OCI-LY1 (cell line): ENCODE results near the gene CYB5A.

Source experiments
- H2AFZ ChIP-seq: fragments of 200-600 bp; sonication (generic), shearing (Covaris generic); 2 replicates; pipeline ENCODE4 v1.6.0; 2014; ENCODE audit warnings: antibody characterized with exemption, mild to moderate bottlenecking, low read length
- H3F3A ChIP-seq: fragments of 200-600 bp; sonication (generic), shearing (Covaris generic); 2 replicates; pipeline ENCODE4 v1.6.0; 2014; ENCODE audit warnings: mild to moderate bottlenecking, antibody characterized with exemption, low read length, moderate library complexity; ENCODE audit not compliant: insufficient read depth
- H3K27ac ChIP-seq: fragments of 200-600 bp; sonication (generic); 2 replicates; pipeline ENCODE4 v1.5.1; 2014; ENCODE audit warnings: low read length, mixed run types, mild to moderate bottlenecking, low read depth; ENCODE audit not compliant: poor library complexity, severe bottlenecking
- H3K27me3 ChIP-seq: fragments of 200-600 bp; sonication (generic); 2 replicates; pipeline ENCODE4 v1.6.0; 2014; ENCODE audit warnings: antibody characterized with exemption, mild to moderate bottlenecking, low read length, moderate library complexity; ENCODE audit not compliant: insufficient read depth
- H3K36me3 ChIP-seq: fragments of 200-600 bp; sonication (generic); 2 replicates; pipeline ENCODE4 v1.6.1; 2014; ENCODE audit warnings: mild to moderate bottlenecking, antibody characterized with exemption, low read length, moderate library complexity, mixed read lengths; ENCODE audit not compliant: insufficient read depth
- H3K4me1 ChIP-seq: fragments of 200-600 bp; sonication (generic); 2 replicates; pipeline ENCODE4 v1.5.1; 2014; ENCODE audit warnings: mild to moderate bottlenecking, low read length, moderate library complexity; ENCODE audit not compliant: insufficient read depth, severe bottlenecking
- H3K4me2 ChIP-seq: fragments of 200-600 bp; sonication (generic), shearing (Covaris generic); 2 replicates; pipeline ENCODE4 v1.6.1; 2014; ENCODE audit warnings: low read length
- H3K4me3 ChIP-seq: fragments of 200-600 bp; sonication (generic); 2 replicates; pipeline ENCODE4 v1.5.1; 2014; ENCODE audit warnings: low read length, low read depth, mild to moderate bottlenecking, mixed read lengths; ENCODE audit not compliant: poor library complexity, severe bottlenecking
- H3K79me2 ChIP-seq: fragments of 200-600 bp; shearing (Covaris generic); 2 replicates; pipeline ENCODE4 v1.6.1; 2016; ENCODE audit warnings: mixed run types, low read length, mixed read lengths; ENCODE audit not compliant: insufficient read depth
- H3K9ac ChIP-seq: fragments of 200-600 bp; sonication (generic), shearing (Covaris generic); 2 replicates; pipeline ENCODE4 v1.6.1; 2014; ENCODE audit warnings: mild to moderate bottlenecking, low read length, mixed read lengths
- H3K9me2 ChIP-seq: fragments of 200-600 bp; sonication (generic), shearing (Covaris generic); 2 replicates; pipeline ENCODE4 v1.6.1; 2014; ENCODE audit warnings: low read depth, mild to moderate bottlenecking, low read length, mixed read lengths
- H3K9me3 ChIP-seq: fragments of 200-600 bp; shearing (Covaris generic); 2 replicates; pipeline ENCODE4 v1.6.1; 2014; ENCODE audit warnings: low read length, mixed read lengths
- H4K20me1 ChIP-seq: fragments of 200-600 bp; sonication (generic), shearing (Covaris generic); 2 replicates; pipeline ENCODE4 v1.6.0; 2016; ENCODE audit warnings: mild to moderate bottlenecking, low read length; ENCODE audit not compliant: insufficient read depth
- CTCF ChIP-seq: fragments of 200-600 bp; sonication (generic), shearing (Covaris generic); IDR thresholded peaks from 2 replicates; pipeline ENCODE4 v1.5.1; 2017; ENCODE audit warnings: mild to moderate bottlenecking, antibody characterized with exemption, low read length, moderate library complexity, mixed read lengths
- EZH2 ChIP-seq: fragments of 200-600 bp; sonication (generic), shearing (Covaris generic); IDR thresholded peaks from 2 replicates; pipeline ENCODE4 v1.8.0; 2017; ENCODE audit warnings: borderline replicate concordance, mixed run types, mild to moderate bottlenecking, antibody characterized with exemption, low read length, moderate library complexity, mixed read lengths

The CYB5A gene

GRCh38 chr18:74244554-74244953, 47.2 kb downstream of the CYB5A start:
- no peaks in the 10 kb centered on the region for H3K9me2 ChIP-seq
- TF ChIP-seq CTCF, result no peak
- TF ChIP-seq EZH2, result no peak
- no peak overlapping the region for H3K27ac ChIP-seq
- H3K79me2 ChIP-seq, result no peaks in the 10 kb centered on the region
- H3F3A ChIP-seq, result no peaks in the 10 kb centered on the region
- no peak overlapping the region for H3K4me2 ChIP-seq
- peaks cover 23% of the 10 kb centered on the region for H3K4me1 ChIP-seq
- H3K4me3 ChIP-seq, result no peak overlapping the region
- H3K27me3 ChIP-seq, result no peaks in the 10 kb centered on the region; the same call in 1 of the 2 replicates
- H3K9me3 ChIP-seq, result no peaks in the 10 kb centered on the region
- no peak overlapping the region for H2AFZ ChIP-seq
- H3K9ac ChIP-seq, result no peak overlapping the region
- no peaks in the 10 kb centered on the region for H3K36me3 ChIP-seq
- no peaks in the 10 kb centered on the region for H4K20me1 ChIP-seq

GRCh38 chr18:74243127-74243526, 48.6 kb downstream of the CYB5A start:
- Histone ChIP-seq H3K79me2 (no peaks in the 10 kb centered on the region), H3K9ac (no peak overlapping the region), H3K36me3 (no peaks in the 10 kb centered on the region), H3K27ac (no peak overlapping the region), H3K9me3 (no peaks in the 10 kb centered on the region), H3K9me2 (no peaks in the 10 kb centered on the region), H2AFZ (no peak overlapping the region), H3K4me1 (peaks cover 11% of the 10 kb centered on the region), H3K4me3 (no peak overlapping the region), H3K27me3 (no peaks in the 10 kb centered on the region; the same call in 1 of the 2 replicates), H3K4me2 (no peak overlapping the region), H3F3A (no peaks in the 10 kb centered on the region), H4K20me1 (no peaks in the 10 kb centered on the region)
- TF ChIP-seq EZH2 (no peak), CTCF (no peak)

- TF ChIP-seq CTCF (peak; percentile 30; the same call in 1 of the 2 replicates), EZH2 (no peak)
- Histone ChIP-seq H3K4me1 (peaks cover 6% of the 10 kb centered on the region), H3K36me3 (no peaks in the 10 kb centered on the region), H3K4me3 (no peak overlapping the region), H3K9me2 (no peaks in the 10 kb centered on the region), H3K27ac (no peak overlapping the region), H3K27me3 (no peaks in the 10 kb centered on the region; the same call in 1 of the 2 replicates), H3K4me2 (no peak overlapping the region), H2AFZ (no peak overlapping the region), H3K9ac (no peak overlapping the region), H3K9me3 (no peaks in the 10 kb centered on the region), H4K20me1 (no peaks in the 10 kb centered on the region), H3K79me2 (no peaks in the 10 kb centered on the region), H3F3A (no peaks in the 10 kb centered on the region)
Measured at GRCh38 chr18:74242438-74243096, 49.2 kb downstream of the CYB5A start.
